GM12878 (cell line): Measurements from ENCODE around the gene RENBP. TPM values are rescaled to one million over a fixed set of nuclear protein-coding genes. Genes with fewer than 3 reads are reported as not detected.

Experiments
- ATAC-seq: fragments of 200-7000 bp; cut with Tn5 transposase; 3 replicates; pipeline ENCODE4 v1.9.1; 2020; ENCODE audit warnings: mild to moderate bottlenecking, moderate library complexity
- BruUV-seq: library from RNA; stranded (reverse); fragments of 400-500 nt; replicated peaks from 2 replicates; lab custom pipeline; 2021; lab: Mats Ljungman, UMichigan
- CTCF ChIA-PET: fragments of 300-600 bp; sonication (Branson Sonifier 250); formaldehyde crosslinking; extraction: SDS; loops from one replicate; lab custom pipeline; 2021; ENCODE audit warnings: inconsistent platforms; lab: Yijun Ruan, JAX
- POLR2A ChIA-PET: fragments of 350-600 bp; formaldehyde crosslinking; extraction: SDS; loops from one replicate; lab custom pipeline; 2021; ENCODE audit warnings: inconsistent platforms; lab: Charles Lee
- RAD21 ChIA-PET: fragments of 300-600 bp; sonication (Branson Sonifier 250); formaldehyde crosslinking; loops from one replicate; lab custom pipeline; 2023; ENCODE audit warnings: antibody characterized with exemption; ENCODE audit not compliant: unreplicated experiment; lab: Charles Lee
- SMC1A ChIA-PET: fragments of 300-600 bp; sonication (Branson Sonifier 250); formaldehyde crosslinking; loops from one replicate; lab custom pipeline; 2023; ENCODE audit not compliant: unreplicated experiment, uncharacterized antibody; lab: Charles Lee
- DNase-seq: peaks from one replicate; pipeline ENCODE4 v3.0.0-alpha.2; 2011; ENCODE audit warnings: low read depth, low spot score
- FAIRE-seq: peaks from 3 replicates; lab custom pipeline; 2011; peaks lifted over from hg19 to GRCh38; lab: Jason Lieb, UNC
- H2AFZ ChIP-seq: 2 replicates; pipeline ENCODE4 v1.6.0; 2011; ENCODE audit warnings: low read depth, low read length, control low read depth; ENCODE audit not compliant: control insufficient read depth
- H3K27ac ChIP-seq: 2 replicates; pipeline ENCODE4 v1.5.1; 2011; ENCODE audit warnings: control low read depth; ENCODE audit not compliant: control insufficient read depth, insufficient read depth
- H3K27me3 ChIP-seq, 2 experiments: replicated peaks in 1 of 2; 2 replicates each; pipeline versions ENCODE4 v1.6.0 to v1.6.1; 2011; ENCODE audit warnings: low read length in 1 of 2; ENCODE audit not compliant: control insufficient read depth in 2 of 2, insufficient read depth in 2 of 2
- H3K36me3 ChIP-seq, 2 experiments: 2 replicates each; pipeline ENCODE4 v1.5.1; 2011; ENCODE audit warnings: low read length in 1 of 2; ENCODE audit not compliant: control insufficient read depth in 2 of 2, insufficient read depth in 2 of 2
- H3K4me1 ChIP-seq: 2 replicates; pipeline ENCODE4 v1.6.1; 2011; ENCODE audit warnings: mild to moderate bottlenecking, low read length, moderate library complexity, mixed read lengths; ENCODE audit not compliant: control insufficient read depth, insufficient read depth
- H3K4me2 ChIP-seq: 2 replicates; pipeline ENCODE4 v1.6.0; 2011; ENCODE audit warnings: control low read depth; ENCODE audit not compliant: control insufficient read depth, insufficient read depth
- H3K4me3 ChIP-seq: fragments of 200-600 bp; sonication (generic); 2 replicates; pipeline ENCODE4 v1.5.1; 2016
- H3K79me2 ChIP-seq: 2 replicates; pipeline ENCODE4 v1.6.0; 2011; ENCODE audit warnings: low read length; ENCODE audit not compliant: control insufficient read depth, insufficient read depth
- H3K9ac ChIP-seq: 2 replicates; pipeline ENCODE4 v1.8.0; 2011; ENCODE audit warnings: low read length, control low read depth, mixed read lengths; ENCODE audit not compliant: control insufficient read depth, insufficient read depth
- H3K9me3 ChIP-seq: replicated peaks from 3 replicates; pipeline ENCODE4 v1.5.1; 2011; ENCODE audit warnings: mild to moderate bottlenecking, low read length; ENCODE audit not compliant: control insufficient read depth, insufficient read depth
- H4K20me1 ChIP-seq: 2 replicates; pipeline ENCODE4 v1.6.0; 2011; ENCODE audit not compliant: control insufficient read depth, insufficient read depth
- CBX5 ChIP-seq: sonication (generic); IDR thresholded peaks from 2 replicates; pipeline ENCODE4 v1.6.1; 2016; ENCODE audit warnings: low read depth, moderate library complexity, mild to moderate bottlenecking, inconsistent platforms
- ETV6 ChIP-seq, 2 experiments: fragments of 450-650 bp in 1 of 2; IDR thresholded peaks in 1 of 2; conservative IDR thresholded peaks in 1 of 2; 2 replicates each; pipeline ENCODE4 v1.6.1; 2014; ENCODE audit warnings: antibody characterized with exemption in 1 of 2, borderline replicate concordance in 1 of 2, low read depth in 1 of 2, mild to moderate bottlenecking in 1 of 2, moderate library complexity in 1 of 2
- IKZF1 ChIP-seq: fragments of 450-650 bp; conservative IDR thresholded peaks from 2 replicates; pipeline ENCODE4 v1.6.1; 2017; ENCODE audit warnings: antibody characterized with exemption, mild to moderate bottlenecking
- MTA3 ChIP-seq: IDR thresholded peaks from 2 replicates; pipeline ENCODE4 v1.6.1; 2012; ENCODE audit warnings: low read length, inconsistent platforms, borderline replicate concordance
- MYC ChIP-seq: IDR thresholded peaks from 2 replicates; pipeline ENCODE4 v1.6.1; 2011; ENCODE audit warnings: mild to moderate bottlenecking, low read length, moderate library complexity, inconsistent platforms; ENCODE audit not compliant: insufficient read depth, insufficient replicate concordance, insufficient read length, severe bottlenecking
- NR2C2 ChIP-seq: IDR thresholded peaks from 2 replicates; pipeline ENCODE4 v1.6.1; 2011; ENCODE audit warnings: borderline replicate concordance, low read depth; ENCODE audit not compliant: control insufficient read depth, insufficient read length
- POLR2A ChIP-seq: IDR thresholded peaks from 2 replicates; pipeline ENCODE4 v1.6.1; 2011; ENCODE audit warnings: low read depth, mild to moderate bottlenecking, low read length
- POLR2AphosphoS5 ChIP-seq: IDR thresholded peaks from 2 replicates; pipeline ENCODE4 v1.6.1; 2011; ENCODE audit warnings: mild to moderate bottlenecking, low read length, inconsistent platforms
- RUNX3 ChIP-seq: IDR thresholded peaks from 2 replicates; pipeline ENCODE4 v1.6.1; 2012; ENCODE audit warnings: low read length, inconsistent platforms
- TCF12 ChIP-seq: IDR thresholded peaks from 2 replicates; pipeline ENCODE4 v1.6.1; 2011; ENCODE audit warnings: low read depth, mild to moderate bottlenecking, low read length
- ZNF384 ChIP-seq: IDR thresholded peaks from 2 replicates; pipeline ENCODE4 v1.6.1; 2012; ENCODE audit warnings: low read depth, mild to moderate bottlenecking, low read length, improper control_type of control experiment, borderline replicate concordance
- WGBS: methylation state at CpG from one replicate; pipeline ENCODE4 v1.1.6; 2016; ENCODE audit warnings: low lambda C conversion rate; ENCODE audit not compliant: insufficient replicate concordance, insufficient coverage; ENCODE audit errors: missing lambda C conversion rate; 5-methylcytosine and 5-hydroxymethylcytosine counted together
- in situ Hi-C: fragments of 300-500 bp; cut with MboI; formaldehyde crosslinking; loops from 9 replicates; pipeline ENCODE4 v1.14.3; 2018; ENCODE audit warnings: mixed read lengths
- intact Hi-C: fragments of 100-400 bp; cut with micrococcal nuclease; formaldehyde crosslinking; loops from one replicate; pipeline ENCODE4 v1.14.2; 2022; ENCODE audit not compliant: unreplicated experiment
- polyA plus RNA-seq, 11 experiments: library from polyadenylated mRNA; depleted of rRNA in 4 of 11; unstranded in 6 of 11; stranded (reverse) in 5 of 11; fragments of >200 nt; fragmentation: Nextera tagmentation in 4 of 11; fragmentation: Illumina TruSeq in 1 of 11; extraction: Ambion mirVana in 4 of 11; extraction: Trizol in 1 of 11; gene quantifications; 1 replicate in 1 of 11; 2 replicates in 10 of 11; pipeline versions ENCODE4 v1.2.1 to v1.2.3, GENCODE V29; 2011 to 2016; ENCODE audit warnings: inconsistent platforms in 2 of 11, missing spikeins in 2 of 11, low read depth in 1 of 11
- total RNA-seq, 4 experiments: library from RNA; depleted of rRNA in 3 of 4; stranded (reverse); fragments of >200 nt in 3 of 4; fragmentation: Illumina TruSeq in 1 of 4; extraction: Trizol in 1 of 4; gene quantifications; 2 replicates each; pipeline versions ENCODE4 v1.2.1 to v1.2.3, GENCODE V29; 2013 to 2021
- TF ChIP-seq, protein P1 (sequence below): fragments of 450-650 bp; IDR thresholded peaks from 2 replicates; pipeline ENCODE4 v1.6.1; 2016; ENCODE audit warnings: mild to moderate bottlenecking, moderate library complexity, borderline replicate concordance
- TF ChIP-seq, protein P2 (sequence below): IDR thresholded peaks from 2 replicates; pipeline ENCODE4 v1.6.1; 2012; ENCODE audit warnings: improper control_type of control experiment, low read depth, low read length; ENCODE audit not compliant: insufficient replicate concordance

Gene RENBP
- total and polyA plus RNA-seq, 10 of the 15 experiments (the other 5 are each of a cell fraction or from before 2014, with no cell fraction given): 0.36 to 4.9 (median 1.8) TPM; not detected in 3

DNA sequence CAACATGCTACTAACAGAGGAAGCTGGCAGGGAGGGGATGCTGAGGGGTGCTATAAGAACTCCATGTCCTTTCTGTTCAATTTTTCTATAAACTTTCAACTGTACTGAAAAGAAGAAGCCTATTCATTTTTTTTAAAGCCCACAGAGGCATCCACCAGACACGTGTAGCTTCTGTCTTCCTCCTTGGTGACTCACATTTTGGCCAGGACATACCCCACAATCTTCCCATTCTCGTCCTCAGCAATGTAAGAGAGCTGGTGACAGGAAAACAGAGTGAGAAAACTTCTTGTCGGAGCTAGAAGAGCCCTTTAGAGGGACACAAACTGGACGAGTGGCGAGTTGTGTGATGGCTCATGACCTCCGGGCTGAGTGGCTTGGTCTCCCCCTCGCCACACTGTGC, 10.7 kb downstream of the RENBP start:
- H3K9me3 ChIP-seq: no peaks in the 10 kb centered on the region
- 24% methylated on average over 7 of the region's 7 CpGs for WGBS
- H3K4me1 ChIP-seq: no peaks in the 10 kb centered on the region; the same call in 1 of the 2 replicates
- ChIA-PET SMC1A (interaction anchor here (1.0 to 1.6 kb wide), 3 partner anchors 8 to 35 kb away, joined by 3 to 4 read pairs (median 4); no protein-coding TSS in a partner anchor), RAD21 (interaction anchor here (1.6 kb wide), 1 partner anchor 48 kb away, joined by 3 read pairs; no protein-coding TSS in a partner anchor), POLR2A (interaction anchor here (1.6 kb wide), 1 partner anchor 9 kb away, joined by 6 read pairs; no protein-coding TSS in a partner anchor), CTCF (interaction anchor here (1.0 to 4.4 kb wide), 4 partner anchors 9 to 19 kb away, joined by 3 to 28 read pairs (median 4); no protein-coding TSS in a partner anchor)
- no peaks in the 10 kb centered on the region for H3K27me3 ChIP-seq
- no TSS peak for BruUV-seq
- ATAC-seq (no peak), DNase-seq (no peak), FAIRE-seq (no peak)
- H3K27ac ChIP-seq: no peak overlapping the region
- no peak overlapping the region for H2AFZ ChIP-seq
- no peaks in the 10 kb centered on the region for H4K20me1 ChIP-seq
- peak overlapping the region; percentile 77 for H3K4me2 ChIP-seq
- in situ Hi-C loops (loop anchor here (5.0 kb wide), 1 partner anchor 439 kb away; the partner anchor contains the start of gene FLNA), intact Hi-C loops (no loop called here)
- H3K9ac ChIP-seq: peak overlapping the region; percentile 71
- H3K36me3 ChIP-seq: peaks cover 0 to 2% of the 10 kb centered on the region in 2 experiments; a peak in 3 of 4 replicates
- H3K4me3 ChIP-seq: peak overlapping the region; percentile 90
- peaks cover 13% of the 10 kb centered on the region for H3K79me2 ChIP-seq
- TF ChIP-seq POLR2A: no peak
- TF ChIP-seq, protein P1, sequence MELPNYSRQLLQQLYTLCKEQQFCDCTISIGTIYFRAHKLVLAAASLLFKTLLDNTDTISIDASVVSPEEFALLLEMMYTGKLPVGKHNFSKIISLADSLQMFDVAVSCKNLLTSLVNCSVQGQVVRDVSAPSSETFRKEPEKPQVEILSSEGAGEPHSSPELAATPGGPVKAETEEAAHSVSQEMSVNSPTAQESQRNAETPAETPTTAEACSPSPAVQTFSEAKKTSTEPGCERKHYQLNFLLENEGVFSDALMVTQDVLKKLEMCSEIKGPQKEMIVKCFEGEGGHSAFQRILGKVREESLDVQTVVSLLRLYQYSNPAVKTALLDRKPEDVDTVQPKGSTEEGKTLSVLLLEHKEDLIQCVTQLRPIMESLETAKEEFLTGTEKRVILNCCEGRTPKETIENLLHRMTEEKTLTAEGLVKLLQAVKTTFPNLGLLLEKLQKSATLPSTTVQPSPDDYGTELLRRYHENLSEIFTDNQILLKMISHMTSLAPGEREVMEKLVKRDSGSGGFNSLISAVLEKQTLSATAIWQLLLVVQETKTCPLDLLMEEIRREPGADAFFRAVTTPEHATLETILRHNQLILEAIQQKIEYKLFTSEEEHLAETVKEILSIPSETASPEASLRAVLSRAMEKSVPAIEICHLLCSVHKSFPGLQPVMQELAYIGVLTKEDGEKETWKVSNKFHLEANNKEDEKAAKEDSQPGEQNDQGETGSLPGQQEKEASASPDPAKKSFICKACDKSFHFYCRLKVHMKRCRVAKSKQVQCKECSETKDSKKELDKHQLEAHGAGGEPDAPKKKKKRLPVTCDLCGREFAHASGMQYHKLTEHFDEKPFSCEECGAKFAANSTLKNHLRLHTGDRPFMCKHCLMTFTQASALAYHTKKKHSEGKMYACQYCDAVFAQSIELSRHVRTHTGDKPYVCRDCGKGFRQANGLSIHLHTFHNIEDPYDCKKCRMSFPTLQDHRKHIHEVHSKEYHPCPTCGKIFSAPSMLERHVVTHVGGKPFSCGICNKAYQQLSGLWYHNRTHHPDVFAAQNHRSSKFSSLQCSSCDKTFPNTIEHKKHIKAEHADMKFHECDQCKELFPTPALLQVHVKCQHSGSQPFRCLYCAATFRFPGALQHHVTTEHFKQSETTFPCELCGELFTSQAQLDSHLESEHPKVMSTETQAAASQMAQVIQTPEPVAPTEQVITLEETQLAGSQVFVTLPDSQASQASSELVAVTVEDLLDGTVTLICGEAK: no peak
- no peak for TF ChIP-seq ETV6 (conservative IDR thresholded peaks at IDR 0.05 in 1 of 2, IDR thresholded peaks at IDR 0.05 in 1 of 2; ENCODE audit: borderline replicate concordance in 1 of 2, low read depth in 1 of 2)
- no peak for TF ChIP-seq MYC
- TF ChIP-seq, protein P2, sequence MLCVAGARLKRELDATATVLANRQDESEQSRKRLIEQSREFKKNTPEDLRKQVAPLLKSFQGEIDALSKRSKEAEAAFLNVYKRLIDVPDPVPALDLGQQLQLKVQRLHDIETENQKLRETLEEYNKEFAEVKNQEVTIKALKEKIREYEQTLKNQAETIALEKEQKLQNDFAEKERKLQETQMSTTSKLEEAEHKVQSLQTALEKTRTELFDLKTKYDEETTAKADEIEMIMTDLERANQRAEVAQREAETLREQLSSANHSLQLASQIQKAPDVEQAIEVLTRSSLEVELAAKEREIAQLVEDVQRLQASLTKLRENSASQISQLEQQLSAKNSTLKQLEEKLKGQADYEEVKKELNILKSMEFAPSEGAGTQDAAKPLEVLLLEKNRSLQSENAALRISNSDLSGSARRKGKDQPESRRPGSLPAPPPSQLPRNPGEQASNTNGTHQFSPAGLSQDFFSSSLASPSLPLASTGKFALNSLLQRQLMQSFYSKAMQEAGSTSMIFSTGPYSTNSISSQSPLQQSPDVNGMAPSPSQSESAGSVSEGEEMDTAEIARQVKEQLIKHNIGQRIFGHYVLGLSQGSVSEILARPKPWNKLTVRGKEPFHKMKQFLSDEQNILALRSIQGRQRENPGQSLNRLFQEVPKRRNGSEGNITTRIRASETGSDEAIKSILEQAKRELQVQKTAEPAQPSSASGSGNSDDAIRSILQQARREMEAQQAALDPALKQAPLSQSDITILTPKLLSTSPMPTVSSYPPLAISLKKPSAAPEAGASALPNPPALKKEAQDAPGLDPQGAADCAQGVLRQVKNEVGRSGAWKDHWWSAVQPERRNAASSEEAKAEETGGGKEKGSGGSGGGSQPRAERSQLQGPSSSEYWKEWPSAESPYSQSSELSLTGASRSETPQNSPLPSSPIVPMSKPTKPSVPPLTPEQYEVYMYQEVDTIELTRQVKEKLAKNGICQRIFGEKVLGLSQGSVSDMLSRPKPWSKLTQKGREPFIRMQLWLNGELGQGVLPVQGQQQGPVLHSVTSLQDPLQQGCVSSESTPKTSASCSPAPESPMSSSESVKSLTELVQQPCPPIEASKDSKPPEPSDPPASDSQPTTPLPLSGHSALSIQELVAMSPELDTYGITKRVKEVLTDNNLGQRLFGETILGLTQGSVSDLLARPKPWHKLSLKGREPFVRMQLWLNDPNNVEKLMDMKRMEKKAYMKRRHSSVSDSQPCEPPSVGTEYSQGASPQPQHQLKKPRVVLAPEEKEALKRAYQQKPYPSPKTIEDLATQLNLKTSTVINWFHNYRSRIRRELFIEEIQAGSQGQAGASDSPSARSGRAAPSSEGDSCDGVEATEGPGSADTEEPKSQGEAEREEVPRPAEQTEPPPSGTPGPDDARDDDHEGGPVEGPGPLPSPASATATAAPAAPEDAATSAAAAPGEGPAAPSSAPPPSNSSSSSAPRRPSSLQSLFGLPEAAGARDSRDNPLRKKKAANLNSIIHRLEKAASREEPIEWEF: no peak
- TF ChIP-seq NR2C2: no peak
- TF ChIP-seq CBX5: no peak
- no peak for TF ChIP-seq POLR2AphosphoS5
- no peak for TF ChIP-seq RUNX3
- TF ChIP-seq IKZF1: no peak
- no peak for TF ChIP-seq ZNF384
- no peak for TF ChIP-seq TCF12
- no peak for TF ChIP-seq MTA3
